Body of pancreas (tissue), 4 donors: ENCODE measurements around the gene AUTS2.

ENCODE experiments used
- CTCF ChIP-seq, 7 experiments: fragments of 450-650 bp in 4 of 7; fragments of 200-600 bp in 3 of 7; sonication (generic) in 3 of 7; IDR thresholded peaks; one replicate each; pipeline ENCODE4 v1.5.1; 2016 to 2019; ENCODE audit warnings: antibody characterized with exemption in 7 of 7
- POLR2A ChIP-seq, 3 donors: fragments of 450-650 bp; IDR thresholded peaks; one replicate each; pipeline ENCODE4 v1.6.1; 2016; ENCODE audit warnings: antibody characterized with exemption in 3 of 3, mild to moderate bottlenecking in 2 of 3

DNA sequence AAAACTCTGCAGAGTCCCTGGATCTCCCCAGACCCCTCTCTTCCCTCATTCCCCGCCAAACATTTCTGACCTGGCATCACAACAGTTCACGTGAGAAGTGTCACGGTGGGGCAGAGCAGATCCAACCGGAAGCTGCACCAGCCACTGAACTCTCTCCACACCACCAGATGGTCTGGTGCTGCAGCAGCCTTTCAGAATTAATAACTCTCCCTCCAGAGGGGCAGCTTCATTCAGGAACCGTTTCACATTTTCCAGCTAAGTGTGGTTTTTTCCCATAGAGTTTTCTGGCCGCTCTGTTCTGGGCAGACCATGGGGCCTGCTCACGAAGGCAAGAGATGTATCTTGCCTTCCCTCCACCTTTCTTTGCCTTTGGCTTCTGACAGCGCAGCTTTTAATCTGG, 1047.0 kb downstream of the AUTS2 start:
- no peak for TF ChIP-seq CTCF (IDR thresholded peaks at IDR 0.05)
- no peak for TF ChIP-seq POLR2A (IDR thresholded peaks at IDR 0.05)
